SU-DHL-6 (cell line): Measurements from ENCODE around the gene GOLGA8T.
"Not testable (repeated sequence)": the region's sequence is repeated elsewhere in the genome, so short reads cannot be mapped to it uniquely, and the experiment has no call there.

Source experiments
- H2AFZ ChIP-seq: fragments of 200-600 bp; sonication (generic); 2 replicates; pipeline ENCODE4 v1.6.1; 2014; ENCODE audit warnings: low read depth, mild to moderate bottlenecking, moderate library complexity, mixed read lengths, antibody characterized with exemption, low read length; ENCODE audit not compliant: severe bottlenecking
- H3F3A ChIP-seq: fragments of 200-600 bp; shearing (Covaris generic); 2 replicates; pipeline ENCODE4 v1.6.0; 2016; ENCODE audit warnings: antibody characterized with exemption, mild to moderate bottlenecking; ENCODE audit not compliant: insufficient read depth
- H3K27ac ChIP-seq: fragments of 200-600 bp; sonication (generic); 2 replicates; pipeline ENCODE4 v1.5.1; 2016; ENCODE audit warnings: low read depth, mild to moderate bottlenecking, low read length, moderate library complexity, mixed read lengths
- H3K27me3 ChIP-seq: fragments of 200-600 bp; sonication (generic), shearing (Covaris generic); 2 replicates; pipeline ENCODE4 v1.6.0; 2014; ENCODE audit warnings: mild to moderate bottlenecking, low read length
- H3K36me3 ChIP-seq: fragments of 200-600 bp; sonication (generic); 2 replicates; pipeline ENCODE4 v1.6.1; 2014; ENCODE audit warnings: mild to moderate bottlenecking, low read length, mixed read lengths
- H3K4me2 ChIP-seq: fragments of 300-600, 200-600 bp; shearing (Covaris generic), sonication (generic); 2 replicates; pipeline ENCODE4 v1.6.0; 2014; ENCODE audit warnings: low read length, low read depth, mild to moderate bottlenecking; ENCODE audit not compliant: poor library complexity, severe bottlenecking
- H3K4me3 ChIP-seq: fragments of 200-600 bp; sonication (generic); 2 replicates; pipeline ENCODE4 v1.5.1; 2014; ENCODE audit warnings: antibody characterized with exemption, low read length, mild to moderate bottlenecking, mixed read lengths; ENCODE audit not compliant: insufficient read depth, poor library complexity, severe bottlenecking
- H3K79me2 ChIP-seq: fragments of 200-600 bp; sonication (generic); 2 replicates; pipeline ENCODE4 v1.6.1; 2014; ENCODE audit warnings: mild to moderate bottlenecking, low read length, moderate library complexity; ENCODE audit not compliant: insufficient read depth
- H3K9ac ChIP-seq: fragments of 200-600 bp; sonication (generic); 2 replicates; pipeline ENCODE4 v1.7.0; 2014; ENCODE audit warnings: mild to moderate bottlenecking, low read length
- H3K9me2 ChIP-seq: fragments of 200-600 bp; sonication (generic); replicated peaks from 2 replicates; pipeline ENCODE4 v1.6.1; 2014; ENCODE audit warnings: low read length; ENCODE audit not compliant: insufficient read depth
- H3K9me3 ChIP-seq: fragments of 200-600 bp; sonication (generic); 2 replicates; pipeline ENCODE4 v1.6.1; 2014; ENCODE audit warnings: low read length, mixed read lengths; ENCODE audit not compliant: insufficient read depth
- H4K20me1 ChIP-seq: fragments of 200-600 bp; sonication (generic); 2 replicates; pipeline ENCODE4 v1.6.1; 2014; ENCODE audit warnings: low read depth, mild to moderate bottlenecking, antibody characterized with exemption, low read length, moderate library complexity, mixed read lengths

The GOLGA8T gene

GRCh38 chr15:30162479-30163357 is 27.9 kb downstream of the GOLGA8T start:
- not testable (repeated sequence) for H3K27ac ChIP-seq, H3K4me2 ChIP-seq, H3K79me2 ChIP-seq, H3F3A ChIP-seq, H3K9me2 ChIP-seq, H3K36me3 ChIP-seq, H2AFZ ChIP-seq, H3K27me3 ChIP-seq, H3K9me3 ChIP-seq, H3K9ac ChIP-seq, H4K20me1 ChIP-seq, H3K4me3 ChIP-seq

GRCh38 chr15:30163759-30164158 is 28.9 kb downstream of the GOLGA8T start:
- not testable (repeated sequence) for H4K20me1 ChIP-seq, H3K9ac ChIP-seq, H3K4me2 ChIP-seq, H3K27me3 ChIP-seq, H3K9me3 ChIP-seq, H2AFZ ChIP-seq, H3K27ac ChIP-seq, H3K4me3 ChIP-seq, H3F3A ChIP-seq, H3K79me2 ChIP-seq, H3K36me3 ChIP-seq, H3K9me2 ChIP-seq

GRCh38 chr15:30164257-30164656 is 29.4 kb downstream of the GOLGA8T start:
- H3F3A ChIP-seq, H4K20me1 ChIP-seq, H3K36me3 ChIP-seq, H3K27me3 ChIP-seq, H3K4me3 ChIP-seq, H3K9me3 ChIP-seq, H3K9me2 ChIP-seq, H3K79me2 ChIP-seq, H3K27ac ChIP-seq, H2AFZ ChIP-seq, H3K9ac ChIP-seq, H3K4me2 ChIP-seq: not testable (repeated sequence)

- not testable (repeated sequence) for H3K9me2 ChIP-seq, H3K79me2 ChIP-seq, H3K4me2 ChIP-seq, H3F3A ChIP-seq, H3K9ac ChIP-seq, H3K27me3 ChIP-seq, H3K36me3 ChIP-seq, H3K27ac ChIP-seq, H3K9me3 ChIP-seq, H3K4me3 ChIP-seq, H4K20me1 ChIP-seq, H2AFZ ChIP-seq
Observed at GRCh38 chr15:30167403-30167802, 32.6 kb downstream of the GOLGA8T start.

- H3K4me2 ChIP-seq, H3K4me3 ChIP-seq, H3K36me3 ChIP-seq, H2AFZ ChIP-seq, H3K27me3 ChIP-seq, H3K9me2 ChIP-seq, H3K9me3 ChIP-seq, H3F3A ChIP-seq, H3K79me2 ChIP-seq, H3K9ac ChIP-seq, H3K27ac ChIP-seq, H4K20me1 ChIP-seq: not testable (repeated sequence)
Observed at GRCh38 chr15:30167886-30168285, 33.0 kb downstream of the GOLGA8T start.

GRCh38 chr15:30171452-30171851 is 36.6 kb downstream of the GOLGA8T start:
- not testable (repeated sequence) for H4K20me1 ChIP-seq, H3K9me2 ChIP-seq, H3F3A ChIP-seq, H3K36me3 ChIP-seq, H3K4me2 ChIP-seq, H3K79me2 ChIP-seq, H3K27ac ChIP-seq, H3K4me3 ChIP-seq, H3K9me3 ChIP-seq, H3K9ac ChIP-seq, H2AFZ ChIP-seq, H3K27me3 ChIP-seq

GRCh38 chr15:30173041-30173608 is 38.3 kb downstream of the GOLGA8T start:
- H3K4me3 ChIP-seq, H3K9me2 ChIP-seq, H2AFZ ChIP-seq, H3K4me2 ChIP-seq, H3K9ac ChIP-seq, H3K36me3 ChIP-seq, H3K27ac ChIP-seq, H4K20me1 ChIP-seq, H3K9me3 ChIP-seq, H3F3A ChIP-seq, H3K79me2 ChIP-seq, H3K27me3 ChIP-seq: not testable (repeated sequence)

- H3K4me3 ChIP-seq, H2AFZ ChIP-seq, H3K4me2 ChIP-seq: not testable (repeated sequence)
Observed at GRCh38 chr15:30175291-30175690, 40.4 kb downstream of the GOLGA8T start.

More at GRCh38 chr15:30175291-30175690, 40.4 kb downstream of the GOLGA8T start:
- H4K20me1 ChIP-seq, H3K36me3 ChIP-seq, H3K9me2 ChIP-seq, H3K27me3 ChIP-seq, H3K79me2 ChIP-seq, H3K9ac ChIP-seq, H3F3A ChIP-seq, H3K27ac ChIP-seq, H3K9me3 ChIP-seq: not testable (repeated sequence)
